Measurements from ENCODE around the gene ZCCHC17. TPM values are rescaled to one million over a fixed set of nuclear protein-coding genes. Genes with fewer than 3 reads are reported as not detected.

The ZCCHC17 gene
- total RNA-seq, 1 donor = 30.4 TPM

DNA sequence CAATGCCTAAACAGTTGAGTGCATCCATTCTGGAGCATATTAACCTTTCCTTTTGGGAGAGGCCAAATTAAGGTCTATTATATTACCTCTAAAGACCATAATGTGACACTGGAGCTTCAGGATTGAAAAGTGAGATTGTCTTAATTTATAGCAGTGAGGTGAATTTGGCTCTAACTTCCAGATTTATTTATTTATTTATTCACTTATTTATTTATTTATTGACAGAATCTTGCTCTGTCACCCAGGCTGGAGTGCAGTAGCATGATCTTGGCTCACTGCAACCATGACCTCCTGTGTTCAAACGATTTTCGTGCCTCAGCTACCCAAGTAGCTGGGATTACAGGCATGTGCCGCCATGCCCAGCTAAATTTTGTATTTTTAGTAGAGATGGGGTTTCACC, 19.1 kb downstream of the ZCCHC17 start:
- no peak for DNase-seq (ENCODE audit: insufficient read length, low spot score, missing footprints)
- H3K9me3 ChIP-seq (ENCODE audit: low read depth, low read length) = no peaks in the 10 kb centered on the region
- no peaks in the 10 kb centered on the region for H3K4me1 ChIP-seq (ENCODE audit: insufficient read depth, low read length)
- peaks cover 8% of the 10 kb centered on the region for H4K20me1 ChIP-seq (ENCODE audit: insufficient read depth, low read length)
- H3K4me2 ChIP-seq (ENCODE audit: insufficient read depth, low read length) = no peak overlapping the region
- H2AFZ ChIP-seq (ENCODE audit: low read length) = no peak overlapping the region
- H3K27ac ChIP-seq (ENCODE audit: low read depth, low read length) = no peak overlapping the region
- H3K27me3 ChIP-seq (ENCODE audit: insufficient read depth, low read length) = no peaks in the 10 kb centered on the region
- H3K36me3 ChIP-seq (ENCODE audit: insufficient read depth, low read length) = peaks cover 51% of the 10 kb centered on the region
- no peak for TF ChIP-seq CTCF (IDR thresholded peaks at IDR 0.05; ENCODE audit: extremely low read depth, low read depth, low read length)
- H3K4me3 ChIP-seq (ENCODE audit: insufficient read depth, low read length) = no peak overlapping the region
- no peaks in the 10 kb centered on the region for H3K79me2 ChIP-seq (ENCODE audit: insufficient read depth, low read length)

DNA sequence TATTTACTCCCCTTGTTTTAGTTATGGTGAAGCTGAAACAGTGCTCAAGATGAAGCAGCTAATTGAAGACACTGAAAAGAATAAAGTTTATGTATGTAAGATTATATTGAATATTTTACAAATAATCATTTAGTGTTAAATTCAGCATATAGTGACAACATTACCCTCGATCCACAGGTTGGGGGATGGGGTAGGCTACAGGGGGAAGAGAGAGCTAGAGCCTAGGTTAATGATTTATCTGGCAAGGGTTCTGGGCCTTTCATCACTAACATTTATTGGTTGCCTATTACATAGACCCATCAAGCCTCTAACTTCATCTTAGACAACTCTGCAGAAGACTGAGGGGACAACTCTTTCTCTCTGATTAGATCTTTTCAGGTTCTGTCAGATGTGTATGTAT, 21.3 kb downstream of the ZCCHC17 start:
- no peaks in the 10 kb centered on the region for H3K79me2 ChIP-seq (ENCODE audit: insufficient read depth, low read length)
- no peaks in the 10 kb centered on the region for H3K27me3 ChIP-seq (ENCODE audit: insufficient read depth, low read length)
- no peak overlapping the region for H2AFZ ChIP-seq (ENCODE audit: low read length)
- H4K20me1 ChIP-seq (ENCODE audit: insufficient read depth, low read length) = peaks cover 8% of the 10 kb centered on the region
- H3K36me3 ChIP-seq (ENCODE audit: insufficient read depth, low read length) = peaks cover 37% of the 10 kb centered on the region
- TF ChIP-seq CTCF (IDR thresholded peaks at IDR 0.05; ENCODE audit: extremely low read depth, low read depth, low read length) = no peak
- no peak for DNase-seq (ENCODE audit: insufficient read length, low spot score, missing footprints)
- no peak overlapping the region for H3K4me3 ChIP-seq (ENCODE audit: insufficient read depth, low read length)
- H3K4me2 ChIP-seq (ENCODE audit: insufficient read depth, low read length) = no peak overlapping the region
- H3K9me3 ChIP-seq (ENCODE audit: low read depth, low read length) = no peaks in the 10 kb centered on the region
- H3K27ac ChIP-seq (ENCODE audit: low read depth, low read length) = no peak overlapping the region
- no peaks in the 10 kb centered on the region for H3K4me1 ChIP-seq (ENCODE audit: insufficient read depth, low read length)

DNA sequence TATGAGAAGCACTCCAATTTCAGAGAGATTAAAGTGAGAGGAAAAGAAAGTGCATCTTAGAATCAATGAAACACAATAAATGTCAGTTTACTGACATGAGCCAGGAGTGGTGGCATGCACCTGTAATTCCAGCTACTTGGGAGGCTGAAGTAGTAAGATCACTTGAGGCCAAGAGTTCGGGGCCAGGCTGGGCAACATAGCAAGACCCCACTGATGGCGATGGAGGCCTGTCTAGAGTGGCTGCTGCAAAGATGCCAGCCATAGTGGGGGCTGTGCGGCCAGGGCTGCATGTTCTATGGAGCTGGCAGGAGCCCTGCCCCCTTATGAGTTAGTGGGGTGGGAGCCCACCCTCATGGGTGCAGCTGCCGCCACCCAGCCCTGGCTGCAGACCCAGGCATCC, 27.3 kb downstream of the ZCCHC17 start:
- Histone ChIP-seq H3K27me3 (ENCODE audit: insufficient read depth, low read length) (no peaks in the 10 kb centered on the region), H4K20me1 (ENCODE audit: insufficient read depth, low read length) (peaks cover 2% of the 10 kb centered on the region), H3K36me3 (ENCODE audit: insufficient read depth, low read length) (peaks cover 9% of the 10 kb centered on the region), H3K4me1 (ENCODE audit: insufficient read depth, low read length) (no peaks in the 10 kb centered on the region), H3K79me2 (ENCODE audit: insufficient read depth, low read length) (no peaks in the 10 kb centered on the region), H3K9me3 (ENCODE audit: low read depth, low read length) (no peaks in the 10 kb centered on the region), H3K4me2 (ENCODE audit: insufficient read depth, low read length) (no peak overlapping the region), H2AFZ (ENCODE audit: low read length) (no peak overlapping the region), H3K4me3 (ENCODE audit: insufficient read depth, low read length) (no peak overlapping the region), H3K27ac (ENCODE audit: low read depth, low read length) (no peak overlapping the region)
- TF ChIP-seq CTCF (IDR thresholded peaks at IDR 0.05; ENCODE audit: extremely low read depth, low read depth, low read length) = no peak
- no peak for DNase-seq (ENCODE audit: insufficient read length, low spot score, missing footprints)

GRCh38 chr1:31324992-31325391, 28.2 kb downstream of the ZCCHC17 start:
- no peak overlapping the region for H3K4me2 ChIP-seq (ENCODE audit: insufficient read depth, low read length)
- TF ChIP-seq CTCF (IDR thresholded peaks at IDR 0.05; ENCODE audit: extremely low read depth, low read depth, low read length) = no peak
- H2AFZ ChIP-seq (ENCODE audit: low read length) = no peak overlapping the region
- H3K4me1 ChIP-seq (ENCODE audit: insufficient read depth, low read length) = no peaks in the 10 kb centered on the region
- H3K4me3 ChIP-seq (ENCODE audit: insufficient read depth, low read length) = no peak overlapping the region
- peaks cover 2% of the 10 kb centered on the region for H4K20me1 ChIP-seq (ENCODE audit: insufficient read depth, low read length)
- no peaks in the 10 kb centered on the region for H3K79me2 ChIP-seq (ENCODE audit: insufficient read depth, low read length)
- H3K36me3 ChIP-seq (ENCODE audit: insufficient read depth, low read length) = peaks cover 5% of the 10 kb centered on the region
- no peak for DNase-seq (ENCODE audit: insufficient read length, low spot score, missing footprints)
- no peaks in the 10 kb centered on the region for H3K9me3 ChIP-seq (ENCODE audit: low read depth, low read length)
- no peaks in the 10 kb centered on the region for H3K27me3 ChIP-seq (ENCODE audit: insufficient read depth, low read length)
- no peak overlapping the region for H3K27ac ChIP-seq (ENCODE audit: low read depth, low read length)
